GM10266 (cell line): ENCODE data around the gene DUSP2.

Experiments
- DNase-seq: peaks from one replicate; pipeline ENCODE4 v3.0.0; 2012; ENCODE audit errors: extremely low spot score
- TF ChIP-seq, protein P1 (sequence below): IDR thresholded peaks from 2 replicates; pipeline ENCODE4 v1.5.1; 2012; ENCODE audit warnings: mild to moderate bottlenecking, low read depth; ENCODE audit not compliant: control insufficient read depth, insufficient read depth; ENCODE audit errors: missing control alignments

The DUSP2 gene

GRCh38 chr2:96095116-96095636 is 50.1 kb downstream of the DUSP2 start:
- no peak for DNase-seq
- TF ChIP-seq, protein P1, sequence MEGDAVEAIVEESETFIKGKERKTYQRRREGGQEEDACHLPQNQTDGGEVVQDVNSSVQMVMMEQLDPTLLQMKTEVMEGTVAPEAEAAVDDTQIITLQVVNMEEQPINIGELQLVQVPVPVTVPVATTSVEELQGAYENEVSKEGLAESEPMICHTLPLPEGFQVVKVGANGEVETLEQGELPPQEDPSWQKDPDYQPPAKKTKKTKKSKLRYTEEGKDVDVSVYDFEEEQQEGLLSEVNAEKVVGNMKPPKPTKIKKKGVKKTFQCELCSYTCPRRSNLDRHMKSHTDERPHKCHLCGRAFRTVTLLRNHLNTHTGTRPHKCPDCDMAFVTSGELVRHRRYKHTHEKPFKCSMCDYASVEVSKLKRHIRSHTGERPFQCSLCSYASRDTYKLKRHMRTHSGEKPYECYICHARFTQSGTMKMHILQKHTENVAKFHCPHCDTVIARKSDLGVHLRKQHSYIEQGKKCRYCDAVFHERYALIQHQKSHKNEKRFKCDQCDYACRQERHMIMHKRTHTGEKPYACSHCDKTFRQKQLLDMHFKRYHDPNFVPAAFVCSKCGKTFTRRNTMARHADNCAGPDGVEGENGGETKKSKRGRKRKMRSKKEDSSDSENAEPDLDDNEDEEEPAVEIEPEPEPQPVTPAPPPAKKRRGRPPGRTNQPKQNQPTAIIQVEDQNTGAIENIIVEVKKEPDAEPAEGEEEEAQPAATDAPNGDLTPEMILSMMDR = no peak

GRCh38 chr2:96093528-96093927 is 51.7 kb downstream of the DUSP2 start:
- TF ChIP-seq, protein P1 = no peak
- no peak for DNase-seq
